Smooth muscle cell (in vitro differentiated cells): ENCODE results near the gene TNNI2. TPM values are rescaled to one million over a fixed set of nuclear protein-coding genes. Genes with fewer than 3 reads are reported as not detected.

Source experiments
- DNase-seq: peaks from one replicate; lab custom pipeline; 2025; ENCODE audit not compliant: unreplicated experiment; lab: John Stamatoyannopoulos, UW
- H2AFZ ChIP-seq: fragments of 200-600 bp; sonication (generic); 2 replicates; pipeline ENCODE4 v1.6.0; 2016; ENCODE audit warnings: antibody characterized with exemption, low read depth, mild to moderate bottlenecking
- H3F3A ChIP-seq: fragments of 200-600 bp; sonication (generic); 2 replicates; pipeline ENCODE4 v1.6.0; 2017; ENCODE audit warnings: antibody characterized with exemption, low read depth
- H3K27ac ChIP-seq: fragments of 200-600 bp; sonication (generic); 2 replicates; pipeline ENCODE4 v1.5.1; 2016; ENCODE audit warnings: low read depth, mild to moderate bottlenecking
- H3K27me3 ChIP-seq: fragments of 200-600 bp; sonication (generic); 2 replicates; pipeline ENCODE4 v1.6.1; 2016; ENCODE audit warnings: low read depth, mild to moderate bottlenecking
- H3K36me3 ChIP-seq: fragments of 200-600 bp; sonication (generic); 2 replicates; pipeline ENCODE4 v1.5.1; 2016; ENCODE audit warnings: low read depth
- H3K4me1 ChIP-seq: fragments of 200-600 bp; sonication (generic); 2 replicates; pipeline ENCODE4 v1.5.1; 2016; ENCODE audit warnings: low read depth
- H3K4me2 ChIP-seq: fragments of 200-600 bp; sonication (generic); 2 replicates; pipeline ENCODE4 v1.6.0; 2016; ENCODE audit warnings: mild to moderate bottlenecking
- H3K4me3 ChIP-seq: fragments of 200-600 bp; sonication (generic); 2 replicates; pipeline ENCODE4 v1.5.1; 2016; ENCODE audit warnings: mild to moderate bottlenecking
- H3K79me2 ChIP-seq: fragments of 200-600 bp; sonication (generic); 2 replicates; pipeline ENCODE4 v1.6.0; 2016; ENCODE audit warnings: low read depth, mild to moderate bottlenecking
- H3K9ac ChIP-seq: fragments of 200-600 bp; sonication (generic); 2 replicates; pipeline ENCODE4 v1.6.0; 2016; ENCODE audit warnings: low read depth
- H3K9me3 ChIP-seq: fragments of 200-600 bp; sonication (generic); replicated peaks from 2 replicates; pipeline ENCODE4 v1.5.1; 2016; ENCODE audit warnings: low read depth
- H4K20me1 ChIP-seq: fragments of 200-600 bp; sonication (generic); 2 replicates; pipeline ENCODE4 v1.6.0; 2016; ENCODE audit warnings: low read depth
- WGBS: methylation state at CpG from one replicate; pipeline ENCODE4 v1.1.7; 2016; ENCODE audit warnings: low lambda C conversion rate; 5-methylcytosine and 5-hydroxymethylcytosine counted together
- polyA plus RNA-seq: library from polyadenylated mRNA; unstranded; fragments of >200 nt; fragmentation: Nextera tagmentation; extraction: Ambion mirVana; gene quantifications from 2 replicates; pipeline ENCODE4 v1.2.1, GENCODE V29; 2016
- total RNA-seq: library from RNA; depleted of rRNA; stranded (reverse); fragments of >200 nt; gene quantifications from 2 replicates; pipeline ENCODE4 v1.2.3, GENCODE V29; 2014
- TF ChIP-seq, protein P1 (sequence below): fragments of 200-600 bp; sonication (generic); IDR thresholded peaks from 2 replicates; pipeline ENCODE4 v1.5.1; 2017; ENCODE audit warnings: borderline replicate concordance, mild to moderate bottlenecking, antibody characterized with exemption; ENCODE audit not compliant: insufficient read depth, poor library complexity, severe bottlenecking

Gene TNNI2
- total and polyA plus RNA-seq, 2 experiments from 2014 or later: 0.94 to 1.2 TPM

DNA sequence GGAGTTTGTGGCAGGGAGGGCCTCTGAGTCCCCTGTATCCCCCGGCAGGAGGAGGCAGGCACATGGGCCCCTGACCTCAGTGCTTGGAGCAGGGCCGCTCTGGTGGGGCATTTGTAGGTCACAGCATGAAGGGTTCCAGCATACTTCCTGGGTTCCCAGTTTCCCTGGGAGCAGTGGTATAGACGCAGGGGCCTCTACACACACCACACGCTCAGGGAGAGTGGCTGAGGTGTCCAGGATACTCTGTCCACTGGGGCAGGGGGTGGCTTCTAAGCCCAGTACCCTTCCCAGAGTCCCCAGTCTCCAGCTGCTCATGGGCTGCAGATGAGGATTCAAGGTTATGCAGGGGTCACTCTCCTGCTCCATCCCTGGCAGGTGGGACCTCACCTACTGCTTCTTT lies 20.2 kb downstream of the TNNI2 start:
- Histone ChIP-seq H3K9me3 (no peaks in the 10 kb centered on the region), H4K20me1 (no peaks in the 10 kb centered on the region), H3K36me3 (no peaks in the 10 kb centered on the region), H3K27me3 (no peaks in the 10 kb centered on the region), H3K9ac (no peak overlapping the region), H3K4me1 (peaks cover under 1% of the 10 kb centered on the region), H3K4me3 (no peak overlapping the region), H3K27ac (no peak overlapping the region), H3K4me2 (no peak overlapping the region), H3K79me2 (no peaks in the 10 kb centered on the region), H2AFZ (no peak overlapping the region), H3F3A (no peaks in the 10 kb centered on the region)
- WGBS: 86% methylated on average over 4 of the region's 4 CpGs
- DNase-seq: no peak
- TF ChIP-seq, protein P1, sequence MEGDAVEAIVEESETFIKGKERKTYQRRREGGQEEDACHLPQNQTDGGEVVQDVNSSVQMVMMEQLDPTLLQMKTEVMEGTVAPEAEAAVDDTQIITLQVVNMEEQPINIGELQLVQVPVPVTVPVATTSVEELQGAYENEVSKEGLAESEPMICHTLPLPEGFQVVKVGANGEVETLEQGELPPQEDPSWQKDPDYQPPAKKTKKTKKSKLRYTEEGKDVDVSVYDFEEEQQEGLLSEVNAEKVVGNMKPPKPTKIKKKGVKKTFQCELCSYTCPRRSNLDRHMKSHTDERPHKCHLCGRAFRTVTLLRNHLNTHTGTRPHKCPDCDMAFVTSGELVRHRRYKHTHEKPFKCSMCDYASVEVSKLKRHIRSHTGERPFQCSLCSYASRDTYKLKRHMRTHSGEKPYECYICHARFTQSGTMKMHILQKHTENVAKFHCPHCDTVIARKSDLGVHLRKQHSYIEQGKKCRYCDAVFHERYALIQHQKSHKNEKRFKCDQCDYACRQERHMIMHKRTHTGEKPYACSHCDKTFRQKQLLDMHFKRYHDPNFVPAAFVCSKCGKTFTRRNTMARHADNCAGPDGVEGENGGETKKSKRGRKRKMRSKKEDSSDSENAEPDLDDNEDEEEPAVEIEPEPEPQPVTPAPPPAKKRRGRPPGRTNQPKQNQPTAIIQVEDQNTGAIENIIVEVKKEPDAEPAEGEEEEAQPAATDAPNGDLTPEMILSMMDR: no peak

DNA sequence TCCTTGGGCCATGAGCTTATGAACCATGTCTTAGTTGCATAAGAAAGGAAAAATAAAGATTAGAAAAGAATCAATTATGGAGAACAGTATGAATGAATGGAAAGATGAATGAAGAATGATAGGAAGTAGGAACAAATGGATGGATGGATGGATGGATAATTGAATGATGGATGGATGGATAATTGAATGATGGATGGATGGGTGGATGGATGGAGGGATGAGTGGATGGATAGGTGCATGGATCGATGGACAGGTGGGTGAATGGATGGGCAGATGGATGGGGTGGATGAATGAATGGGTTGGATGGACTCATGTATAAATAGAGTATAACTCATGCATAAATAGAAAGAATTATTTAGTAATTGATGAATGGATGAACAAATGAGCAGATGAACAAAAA lies 21.3 kb downstream of the TNNI2 start:
- H3K36me3 ChIP-seq: no peaks in the 10 kb centered on the region
- peaks cover 10% of the 10 kb centered on the region for H3K4me1 ChIP-seq
- no peaks in the 10 kb centered on the region for H3K79me2 ChIP-seq
- H2AFZ ChIP-seq: no peak overlapping the region
- 89% methylated on average over 1 of the region's 1 CpG for WGBS
- H3K27ac ChIP-seq: no peak overlapping the region
- no peaks in the 10 kb centered on the region for H4K20me1 ChIP-seq
- H3K9me3 ChIP-seq: no peaks in the 10 kb centered on the region
- no peak for DNase-seq
- no peak overlapping the region for H3K4me3 ChIP-seq
- TF ChIP-seq, protein P1: no peak
- H3K9ac ChIP-seq: no peak overlapping the region
- no peaks in the 10 kb centered on the region for H3F3A ChIP-seq
- H3K4me2 ChIP-seq: no peak overlapping the region
- no peaks in the 10 kb centered on the region for H3K27me3 ChIP-seq

DNA sequence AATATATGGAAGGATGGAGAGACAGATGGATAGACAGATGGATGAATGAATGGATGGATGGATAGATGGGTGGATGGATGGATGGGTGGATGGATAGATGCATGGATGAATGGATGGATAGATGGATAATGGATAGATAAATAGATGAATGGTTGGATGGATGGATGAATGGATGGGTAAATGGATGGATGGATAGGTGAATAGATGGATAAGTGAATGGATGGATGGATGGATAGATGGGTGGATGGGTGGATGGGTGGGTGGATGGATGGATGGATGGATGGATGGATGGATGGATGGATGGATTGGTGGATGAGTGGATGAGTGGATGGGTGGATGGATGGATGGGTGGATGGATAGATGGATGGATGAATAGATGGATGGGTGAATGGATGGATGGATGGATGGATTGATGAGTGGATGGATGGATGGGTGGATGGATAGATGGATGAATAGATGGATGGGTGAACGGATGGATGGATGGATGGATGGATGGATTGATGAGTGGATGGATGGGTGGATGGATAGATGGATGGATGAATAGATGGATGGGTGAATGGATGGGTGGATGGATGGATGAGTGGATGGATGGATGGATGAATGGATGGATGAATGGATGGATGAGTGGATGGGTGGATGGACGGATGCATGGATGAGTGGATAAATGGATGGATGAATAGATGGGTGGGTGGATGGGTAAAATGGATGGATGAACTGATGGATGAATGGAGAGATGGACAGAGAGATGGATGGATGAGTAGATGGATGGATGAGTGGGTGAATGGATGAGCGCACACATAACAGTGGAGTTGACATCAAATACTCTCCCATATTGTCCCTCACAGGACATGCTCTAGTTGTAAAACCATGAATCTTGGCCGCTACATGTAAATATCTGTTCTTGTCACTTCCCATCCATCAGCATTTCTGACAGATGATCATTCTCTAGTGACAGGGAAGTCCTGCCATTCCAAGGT lies 22.9 kb downstream of the TNNI2 start:
- 88% methylated on average over 4 of the region's 4 CpGs for WGBS
- Histone ChIP-seq H3K4me3 (no peak overlapping the region), H3K4me1 (peaks cover 10% of the 10 kb centered on the region), H2AFZ (no peak overlapping the region), H3K9me3 (no peaks in the 10 kb centered on the region), H3K79me2 (no peaks in the 10 kb centered on the region), H3K27me3 (no peaks in the 10 kb centered on the region), H3K27ac (no peak overlapping the region), H3F3A (no peaks in the 10 kb centered on the region), H4K20me1 (no peaks in the 10 kb centered on the region), H3K4me2 (no peak overlapping the region), H3K9ac (no peak overlapping the region), H3K36me3 (no peaks in the 10 kb centered on the region)
- TF ChIP-seq, protein P1: no peak
- DNase-seq: no peak
